ENCODE results near the gene ATXN7. TPM values are rescaled to one million over a fixed set of nuclear protein-coding genes. Genes with fewer than 3 reads are reported as not detected.
A peak's percentile ranks its signal among the peaks of the same experiment; 100 is the strongest.

The ATXN7 gene
- total RNA-seq, 1 donor from 2014 or later: 33.0 TPM

DNA sequence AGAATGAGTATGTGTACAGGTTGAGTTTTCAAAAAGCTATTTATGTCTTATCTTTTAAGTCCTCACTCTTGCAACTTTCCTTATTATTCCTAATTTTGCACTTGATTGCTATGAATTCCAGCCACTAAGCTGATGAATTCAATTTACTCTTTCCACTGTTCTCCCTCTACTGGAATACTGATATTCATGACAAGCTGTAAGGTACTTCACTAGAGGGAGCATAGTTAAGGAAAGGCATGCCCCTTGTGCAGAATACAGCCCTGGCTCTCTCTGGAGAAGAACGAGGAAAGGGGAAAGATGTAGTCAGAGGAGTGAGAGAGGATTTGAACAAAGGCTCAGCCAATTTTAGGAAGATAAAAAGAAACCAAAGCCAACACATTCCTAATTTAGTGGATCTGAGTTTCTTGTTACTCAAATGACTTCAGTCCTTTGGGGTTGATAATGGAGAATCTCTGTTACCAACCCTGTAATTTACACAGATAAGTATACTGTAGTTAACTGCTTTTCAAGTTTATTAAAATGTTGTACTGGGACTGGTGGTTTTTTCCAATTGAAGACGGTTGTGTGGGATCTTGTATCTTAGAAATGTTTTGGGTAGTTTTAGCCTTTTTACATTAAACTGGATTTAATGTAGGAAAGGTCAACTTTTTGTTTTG, 44.5 kb downstream of the ATXN7 start:
- DNase-seq (ENCODE audit: low spot score): no peak

DNA sequence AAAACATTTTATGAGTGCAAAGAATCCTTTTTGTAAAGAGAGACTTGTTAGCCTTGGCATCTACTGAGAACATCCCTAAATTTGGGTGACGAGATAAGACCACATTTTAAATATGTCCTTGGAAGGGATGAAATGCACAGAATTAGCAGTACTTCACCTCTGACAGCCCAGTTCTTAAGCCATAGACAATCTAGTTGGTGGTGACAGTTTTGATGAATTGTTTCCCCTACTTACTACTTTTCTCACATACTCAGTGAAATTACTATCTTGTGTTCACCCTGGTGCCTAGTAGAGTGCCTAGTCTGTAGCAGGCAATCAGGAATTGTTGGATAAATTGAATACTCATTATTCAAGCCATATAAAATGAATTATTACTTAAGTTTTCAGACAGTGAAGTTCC, 45.1 kb downstream of the ATXN7 start:
- no peak for DNase-seq (ENCODE audit: low spot score)

DNA sequence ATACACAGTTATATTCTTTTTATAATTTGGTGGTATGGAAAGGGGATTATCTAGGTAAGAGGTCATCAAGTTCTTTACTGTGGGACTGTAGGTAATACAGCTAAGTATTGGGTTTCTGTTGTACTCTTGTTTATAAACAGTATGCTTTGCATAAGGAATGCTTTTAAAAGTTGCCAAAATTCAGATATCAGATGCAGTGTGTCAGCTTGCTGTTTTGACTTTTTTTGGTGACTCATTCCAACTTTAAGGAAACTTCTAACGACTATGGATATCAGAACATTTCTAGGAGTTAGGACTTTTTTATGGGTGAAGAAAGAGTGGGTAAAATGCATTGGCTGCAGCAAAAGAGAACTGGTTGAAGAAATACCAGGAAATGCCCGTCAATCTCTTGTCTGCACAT, 45.8 kb downstream of the ATXN7 start:
- DNase-seq (ENCODE audit: low spot score): no peak

DNA sequence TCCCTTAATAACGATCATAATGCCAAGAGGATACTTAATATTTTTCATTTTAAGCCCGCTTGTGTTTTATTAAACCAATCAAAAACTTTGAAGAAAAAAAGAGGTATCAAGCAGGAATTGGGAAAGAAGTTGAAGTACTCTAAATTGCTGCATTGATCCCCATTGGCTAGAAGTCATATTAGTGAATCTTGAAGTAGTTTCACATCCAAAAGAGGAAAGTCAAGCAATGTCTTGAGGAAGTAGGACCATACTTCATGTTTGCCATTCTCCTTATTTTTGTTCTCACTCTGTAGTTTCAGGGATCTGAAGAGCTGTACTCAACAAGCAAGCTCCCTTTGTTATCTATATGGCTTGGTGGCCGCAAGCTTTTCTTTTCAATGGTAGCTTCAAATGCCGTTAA, 46.3 kb downstream of the ATXN7 start:
- no peak for DNase-seq (ENCODE audit: low spot score)

DNA sequence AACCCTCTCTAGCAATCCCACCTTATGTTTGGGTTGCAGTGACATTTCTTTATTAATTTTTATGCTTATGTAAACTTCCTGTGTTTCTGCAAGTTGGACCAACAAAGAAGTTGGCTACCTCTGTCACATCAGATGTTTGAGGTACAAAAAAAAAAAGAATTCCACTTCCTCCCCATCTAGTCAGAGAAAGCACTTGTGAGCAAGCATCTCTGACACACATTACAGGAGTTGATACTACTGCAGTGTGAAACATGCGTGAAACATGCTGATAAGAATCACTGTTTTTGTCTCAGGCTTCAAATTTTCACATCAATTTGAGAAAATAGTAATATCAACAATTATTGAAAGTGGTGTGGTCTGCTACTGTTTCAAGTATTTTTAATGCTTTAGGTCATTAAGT, 47.2 kb downstream of the ATXN7 start:
- no peak for DNase-seq (ENCODE audit: low spot score)

DNA sequence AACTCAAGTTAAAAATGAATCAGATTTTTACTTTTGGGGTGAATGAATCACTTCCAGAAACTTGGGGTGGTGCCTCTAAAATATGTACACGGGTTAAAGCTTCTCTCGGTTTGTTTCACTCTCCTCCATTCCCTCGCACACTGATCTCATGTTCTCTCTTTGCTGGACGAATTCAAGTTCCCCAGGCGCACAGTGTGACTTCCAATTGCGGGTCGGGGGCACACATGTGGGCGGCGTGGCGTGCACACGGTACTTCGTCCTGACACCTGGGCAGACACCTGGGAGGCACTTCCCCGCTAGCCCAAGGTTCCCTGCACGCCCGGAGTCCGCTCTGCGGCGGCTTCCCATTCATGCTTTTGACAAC, 47.8 kb downstream of the ATXN7 start:
- no peak for DNase-seq (ENCODE audit: low spot score)

DNA sequence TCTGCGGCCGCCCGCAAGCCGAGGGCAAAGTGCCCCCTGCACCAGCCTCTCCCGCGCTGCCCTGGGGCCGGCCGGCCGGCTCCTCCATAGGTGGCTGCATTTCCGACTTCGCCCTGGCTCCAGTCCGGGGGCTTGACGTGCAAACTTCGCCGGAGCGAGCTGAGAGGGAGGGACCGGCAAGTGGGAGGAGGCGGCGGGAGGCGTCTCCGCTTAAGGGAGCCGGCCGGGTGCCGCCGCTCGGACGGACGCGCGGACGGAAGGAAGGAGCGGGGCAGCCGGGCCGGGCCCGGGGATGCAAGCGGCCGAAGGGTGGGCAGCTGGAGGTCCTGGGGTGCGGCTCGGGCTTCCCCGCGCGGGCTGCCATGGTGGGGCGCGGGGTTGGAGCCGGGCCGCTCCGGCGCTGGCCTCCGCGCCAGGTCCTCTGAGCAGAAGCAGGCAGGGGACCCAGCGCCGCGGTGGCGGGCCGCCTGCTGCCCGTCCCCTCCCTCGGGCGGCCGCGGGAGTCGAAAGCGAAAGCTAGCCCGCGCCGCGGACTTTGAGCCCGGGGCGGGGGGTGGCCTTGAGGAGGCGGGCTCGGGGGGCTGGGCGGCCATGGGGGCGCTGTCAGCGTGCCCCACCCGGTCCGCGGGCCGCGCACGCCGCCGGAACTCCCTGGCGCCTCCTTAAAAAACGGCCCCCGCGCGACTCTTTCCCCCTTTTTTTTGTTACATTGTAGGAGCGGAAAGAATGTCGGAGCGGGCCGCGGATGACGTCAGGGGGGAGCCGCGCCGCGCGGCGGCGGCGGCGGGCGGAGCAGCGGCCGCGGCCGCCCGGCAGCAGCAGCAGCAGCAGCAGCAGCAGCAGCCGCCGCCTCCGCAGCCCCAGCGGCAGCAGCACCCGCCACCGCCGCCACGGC, 48.5 kb downstream of the ATXN7 start, which contains the start of gene SCAANT1:
Gene SCAANT1, minus strand, starts transcription at position 511 of the 895 bp plus-strand sequence.
- peak; percentile 91 for DNase-seq (ENCODE audit: low spot score)

DNA sequence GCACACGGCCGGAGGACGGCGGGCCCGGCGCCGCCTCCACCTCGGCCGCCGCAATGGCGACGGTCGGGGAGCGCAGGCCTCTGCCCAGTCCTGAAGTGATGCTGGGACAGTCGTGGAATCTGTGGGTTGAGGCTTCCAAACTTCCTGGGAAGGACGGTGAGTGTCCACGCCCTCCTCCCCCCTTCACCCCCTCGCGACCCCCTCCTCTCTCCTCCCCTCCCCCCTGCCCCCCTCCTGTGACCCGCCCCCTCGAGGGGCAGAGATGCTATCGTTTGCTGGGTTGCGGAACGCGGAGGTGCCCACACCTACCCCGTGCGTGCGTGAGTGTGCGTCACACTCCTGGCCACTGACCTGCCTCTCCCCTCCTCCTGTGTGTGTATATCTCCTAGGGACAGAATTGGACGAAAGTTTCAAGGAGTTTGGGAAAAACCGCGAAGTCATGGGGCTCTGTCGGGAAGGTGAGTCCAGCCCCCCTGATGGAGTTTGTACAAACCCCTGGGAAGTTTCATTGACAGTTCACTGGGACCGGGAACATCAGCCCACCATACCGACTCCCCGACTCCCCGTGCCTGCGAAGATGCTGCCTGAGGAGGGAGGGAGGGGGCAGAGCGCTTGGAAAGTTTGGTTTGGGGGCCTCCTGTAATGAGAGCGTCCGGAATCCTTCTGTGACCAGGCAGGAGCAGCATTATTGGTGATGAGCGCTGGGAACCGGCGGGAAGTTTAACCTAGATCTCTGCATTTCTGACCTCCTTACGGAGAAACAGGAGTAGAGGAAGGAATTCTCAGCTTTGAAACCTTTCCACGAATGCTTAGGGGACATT, 49.3 kb downstream of the ATXN7 start:
- DNase-seq (ENCODE audit: low spot score): peak; percentile 42

DNA sequence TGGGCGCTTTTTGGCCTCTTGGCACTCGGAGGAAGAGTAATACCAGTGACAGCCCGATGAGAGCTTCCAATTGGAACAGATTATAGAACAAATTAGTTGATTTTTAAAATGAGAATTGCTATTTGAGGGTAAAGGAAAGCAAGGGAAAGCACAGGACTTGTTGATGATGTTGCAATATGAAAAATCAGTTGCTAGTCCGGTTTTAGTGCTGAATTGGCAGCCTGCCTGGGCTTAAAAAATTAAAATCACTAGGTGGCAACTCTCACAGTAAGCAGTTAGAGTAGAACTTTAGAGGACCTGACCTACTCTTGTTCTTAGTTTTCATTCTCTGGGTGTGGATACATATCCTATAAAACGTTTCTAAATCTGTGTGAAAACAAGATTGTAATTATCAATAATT, 50.6 kb downstream of the ATXN7 start:
- DNase-seq (ENCODE audit: low spot score): peak; percentile 61

DNA sequence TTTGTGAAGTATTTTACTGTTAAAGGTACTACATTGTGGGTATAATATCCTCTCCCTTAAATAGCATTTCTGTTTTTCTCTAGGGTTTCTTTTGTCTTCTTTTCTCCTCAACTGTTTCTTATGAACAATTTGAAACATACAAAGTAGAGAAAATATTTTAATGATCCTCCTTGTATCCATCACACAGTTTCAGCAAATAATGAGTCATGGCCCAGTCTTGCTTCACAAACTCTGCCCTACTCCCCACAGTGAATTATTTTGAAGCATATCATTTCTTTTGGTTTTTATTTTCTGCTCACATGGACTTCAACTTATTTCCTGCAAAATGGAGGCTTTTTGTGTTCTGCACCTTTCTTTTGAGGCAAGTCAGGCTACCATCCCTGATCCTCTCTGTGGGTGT, 54.7 kb downstream of the ATXN7 start:
- DNase-seq (ENCODE audit: low spot score): no peak

DNA sequence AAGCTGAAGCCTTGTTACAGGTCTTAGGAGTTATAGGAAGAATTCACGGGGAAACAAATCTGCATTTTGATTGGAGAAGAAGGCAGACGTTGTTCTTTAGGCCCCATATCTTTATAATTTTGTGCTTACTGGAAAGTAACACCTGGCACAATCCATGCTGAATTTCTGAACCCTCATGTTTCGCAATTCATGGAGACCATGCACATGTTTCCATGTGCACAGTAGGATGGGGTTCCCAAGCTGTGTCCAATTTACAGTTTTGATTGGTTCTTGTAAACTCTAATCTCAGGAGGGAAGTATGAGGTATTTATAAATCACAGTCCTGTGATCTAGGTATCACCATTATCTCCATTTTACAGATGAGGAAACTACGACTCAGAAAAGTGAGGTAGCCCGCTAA, 56.3 kb downstream of the ATXN7 start:
- no peak for DNase-seq (ENCODE audit: low spot score)

DNA sequence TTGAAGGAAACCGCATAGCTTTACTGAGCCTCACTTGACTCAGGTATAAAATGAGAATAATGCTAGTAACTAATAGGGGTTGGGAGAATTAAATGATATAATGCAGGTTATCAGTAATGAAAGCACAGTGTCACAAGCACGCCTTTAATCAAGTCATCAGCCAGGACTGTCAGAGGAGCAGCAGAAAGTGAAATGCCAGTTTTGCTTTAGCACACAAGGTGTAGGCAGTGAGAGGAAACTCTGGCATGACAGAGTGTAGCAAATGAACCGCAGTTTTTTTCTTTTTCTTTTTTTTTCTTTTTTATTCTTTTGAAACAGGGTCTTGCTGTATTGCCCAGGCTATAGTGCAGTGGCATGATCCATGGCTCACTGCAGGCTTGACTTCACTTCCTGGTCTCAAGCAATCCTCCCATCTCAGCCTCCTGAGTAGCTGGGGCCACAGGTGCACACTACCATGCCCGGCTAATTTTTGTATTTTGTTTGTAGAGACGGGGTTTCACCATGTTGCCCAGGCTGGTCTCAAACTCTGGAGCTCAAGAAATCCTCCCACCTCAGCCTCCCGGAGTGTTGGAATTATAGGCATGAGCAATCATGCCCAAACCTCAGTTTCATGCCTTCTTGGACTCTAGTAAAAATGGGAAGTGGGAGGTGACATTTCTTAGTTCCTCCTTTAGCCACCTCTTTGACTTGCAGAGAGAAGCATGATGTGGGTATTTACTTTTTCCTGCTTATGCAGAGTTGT, 58.2 kb downstream of the ATXN7 start:
- no peak for DNase-seq (ENCODE audit: low spot score)

DNA sequence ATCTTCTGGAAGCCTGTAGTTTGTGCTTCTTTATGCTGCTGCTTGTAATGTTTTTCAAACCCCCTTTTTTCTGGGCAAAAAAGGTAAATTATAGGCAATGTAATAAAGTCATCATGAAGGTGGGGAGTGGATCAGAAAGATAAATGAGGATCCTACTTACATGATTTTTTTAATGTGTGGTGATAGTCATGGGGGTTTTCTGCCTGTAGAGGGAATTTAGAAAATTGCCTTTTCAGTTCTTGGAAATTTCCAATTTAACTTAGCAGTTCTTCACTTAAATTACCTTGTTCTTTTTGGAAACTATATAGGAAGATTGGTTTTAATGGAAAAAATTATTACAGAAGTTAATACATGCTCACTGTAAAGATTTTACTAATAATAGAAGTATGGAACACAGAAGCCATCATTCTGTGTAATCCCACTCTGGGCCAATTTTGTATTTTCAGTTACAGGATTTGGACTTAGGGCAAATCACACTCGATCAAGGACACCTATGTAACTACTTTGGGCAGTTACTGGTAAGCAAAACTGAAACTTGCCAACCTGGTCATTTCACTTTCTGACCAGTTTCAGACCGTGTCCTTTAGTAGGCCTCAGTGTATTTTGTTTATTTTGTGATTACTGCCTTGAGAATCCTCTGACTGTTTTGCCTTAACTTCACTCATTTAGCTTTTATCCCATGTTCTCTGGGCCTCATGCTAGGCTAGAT, 59.0 kb downstream of the ATXN7 start:
- DNase-seq (ENCODE audit: low spot score): no peak

DNA sequence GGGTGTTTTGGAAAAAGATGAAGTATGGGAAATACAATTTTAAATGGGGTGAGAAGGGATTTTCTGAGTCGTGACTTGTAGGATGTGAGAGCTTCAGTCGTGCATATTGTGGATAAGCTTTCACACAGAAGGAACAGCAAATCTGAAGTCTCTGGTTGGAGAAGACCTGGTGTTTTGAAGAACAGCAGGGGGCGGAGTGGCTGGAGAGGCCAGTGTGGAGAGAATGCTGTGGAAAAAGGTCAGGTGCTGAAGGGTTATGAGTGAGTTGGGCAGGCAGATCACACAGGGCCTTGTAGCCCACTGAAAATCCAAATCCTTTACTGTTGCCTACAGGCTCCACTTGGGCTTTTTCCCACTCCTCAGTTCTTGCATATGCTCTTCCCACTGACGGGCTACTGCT, 62.6 kb downstream of the ATXN7 start:
- DNase-seq (ENCODE audit: low spot score): no peak

DNA sequence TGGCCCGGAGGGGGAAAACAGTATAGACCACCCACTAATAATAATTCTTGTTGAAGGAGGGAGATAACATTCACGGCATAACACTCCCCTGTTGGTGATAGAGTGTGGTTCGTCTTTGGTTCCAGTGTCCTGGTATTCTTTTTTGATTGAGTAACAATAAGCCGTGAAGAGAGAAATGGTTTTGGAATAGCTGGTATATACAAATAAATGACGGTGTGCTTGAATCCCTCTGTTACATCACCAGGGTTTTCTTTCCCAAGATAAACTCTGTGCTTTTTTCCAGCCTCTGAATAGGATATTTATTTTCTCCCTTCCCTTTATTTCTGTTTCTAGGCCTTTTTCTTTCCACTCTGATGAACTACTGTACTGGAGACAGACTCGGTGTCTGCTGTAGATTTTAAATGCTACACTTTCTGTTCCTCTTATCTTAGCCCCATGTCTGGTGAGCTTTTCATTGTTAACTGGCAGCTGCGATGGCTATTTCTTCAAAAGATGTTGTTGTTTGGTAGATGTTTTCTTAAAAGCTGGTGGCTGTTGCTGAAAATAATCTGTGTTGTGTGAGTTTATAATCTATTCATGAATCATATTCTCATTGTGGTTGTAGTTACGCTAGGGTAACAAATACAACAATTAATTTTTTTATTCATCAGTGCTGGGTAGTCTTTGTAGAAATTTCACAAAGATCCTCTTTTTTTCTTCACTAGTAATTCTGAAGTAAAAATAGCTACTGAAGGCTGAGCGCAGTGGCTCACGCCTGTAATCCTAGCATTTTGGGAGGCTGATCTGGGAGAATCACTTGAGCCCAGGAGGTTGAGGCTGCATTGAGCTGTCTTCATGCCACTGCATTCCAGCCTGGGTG, 64.0 kb downstream of the ATXN7 start:
- no peak for DNase-seq (ENCODE audit: low spot score)

DNA sequence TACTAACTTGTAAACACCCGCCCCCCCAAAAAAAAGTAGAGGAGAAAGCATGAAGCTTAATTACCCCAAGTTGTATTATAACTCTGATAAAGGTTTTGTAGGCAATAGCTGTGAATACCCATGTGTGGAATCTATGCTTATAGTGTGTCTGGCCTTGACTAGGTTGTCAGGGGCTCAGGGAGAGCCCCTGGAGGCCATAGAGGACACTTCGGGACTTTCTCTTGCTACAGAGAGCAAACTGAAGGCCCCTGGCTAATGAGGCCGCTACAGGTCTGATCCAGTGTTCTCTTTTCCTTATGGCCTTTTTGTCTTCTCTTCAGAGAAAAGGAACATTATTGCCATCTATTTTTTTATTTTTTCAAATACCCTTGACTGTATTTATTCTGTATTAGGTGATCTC, 67.6 kb downstream of the ATXN7 start:
- no peak for DNase-seq (ENCODE audit: low spot score)

DNA sequence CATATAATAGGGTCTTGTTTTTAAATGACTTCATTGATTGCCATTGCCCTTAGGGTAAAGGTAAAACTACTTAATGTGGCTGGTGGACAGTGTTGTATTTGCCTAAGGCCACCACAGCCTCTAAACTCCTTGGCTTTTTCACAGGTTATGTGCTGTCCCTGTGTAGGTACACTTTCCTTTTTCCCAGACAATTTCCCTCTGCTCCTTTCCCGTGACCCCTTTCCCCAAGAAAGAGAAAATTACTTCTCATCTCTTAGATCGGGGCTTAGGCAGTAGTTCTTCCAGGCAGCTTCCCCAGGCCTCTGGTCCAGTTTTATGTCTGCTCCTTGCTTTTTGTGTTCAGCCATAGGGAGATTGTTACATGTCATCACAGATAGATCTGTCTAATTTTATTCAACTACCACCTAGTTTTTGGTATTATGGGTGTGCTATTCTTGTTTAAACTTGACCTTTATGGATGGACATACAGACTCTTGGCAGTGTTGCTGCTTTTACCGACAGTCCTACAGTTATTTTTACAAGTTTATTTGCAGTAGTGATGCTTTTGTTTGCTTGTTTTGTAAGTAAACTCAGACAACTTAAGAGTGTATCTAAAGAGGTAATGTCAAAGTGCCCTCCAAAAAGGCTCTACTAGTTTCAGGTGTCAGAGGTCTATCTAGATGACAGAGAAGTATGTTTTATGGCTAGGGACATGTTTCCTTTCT, 69.0 kb downstream of the ATXN7 start:
- no peak for DNase-seq (ENCODE audit: low spot score)

DNA sequence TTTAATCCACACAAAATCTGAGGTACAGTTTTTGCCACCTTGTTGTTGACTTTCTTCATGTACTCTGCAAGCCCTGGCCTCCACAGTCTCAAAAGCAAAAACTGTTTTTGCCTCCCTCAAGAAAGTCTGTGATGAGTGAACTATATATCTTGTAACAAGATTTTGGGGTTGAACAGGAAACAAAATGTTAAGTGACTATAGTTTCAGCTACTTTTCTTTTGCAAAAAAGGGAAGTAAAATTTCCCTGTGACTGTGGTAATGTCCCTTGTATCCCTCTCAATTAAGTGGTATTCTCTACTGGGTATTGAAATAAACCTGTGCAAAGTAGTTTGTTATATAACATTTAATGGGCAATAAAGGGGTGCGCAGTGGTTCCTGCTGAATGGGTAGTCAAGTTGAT, 69.8 kb downstream of the ATXN7 start:
- no peak for DNase-seq (ENCODE audit: low spot score)

DNA sequence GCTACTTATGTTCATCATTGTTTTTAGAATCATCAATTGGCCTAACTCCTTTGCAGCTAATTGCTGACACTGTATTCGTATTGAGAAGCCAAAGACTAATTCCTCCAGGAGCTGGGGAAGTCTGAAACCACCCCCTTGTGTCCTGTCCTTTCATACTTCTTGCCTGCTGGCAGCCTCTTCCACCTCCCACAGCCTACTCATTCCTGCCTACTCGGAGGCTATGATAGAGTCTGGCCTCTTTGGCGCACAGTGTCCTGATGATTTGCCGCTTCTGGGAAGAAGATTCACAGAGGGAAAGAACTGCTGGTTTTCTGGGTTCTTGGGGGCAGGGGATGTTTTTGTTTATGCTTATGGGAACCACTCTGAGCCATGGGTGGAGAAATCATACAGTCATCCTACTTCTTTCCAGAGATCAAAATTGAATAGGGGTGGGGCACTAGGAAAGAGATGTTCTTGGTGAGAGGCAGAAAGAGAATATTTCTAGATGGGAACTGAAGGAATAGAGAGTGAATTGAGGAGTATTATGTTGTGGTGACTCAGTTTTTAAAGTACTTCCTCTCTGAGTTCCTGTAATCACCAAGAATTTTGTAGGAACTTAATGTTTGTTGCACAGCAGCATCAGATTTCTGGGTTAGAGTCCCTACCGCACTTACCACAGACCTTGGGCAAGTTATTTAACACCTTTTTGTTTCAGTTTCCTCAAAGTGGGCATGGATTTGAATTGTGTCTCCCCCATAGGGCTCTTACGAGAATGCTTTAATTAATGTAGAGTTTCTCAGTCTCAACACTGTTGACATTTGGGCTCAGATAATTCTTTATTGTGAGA, 70.6 kb downstream of the ATXN7 start:
- DNase-seq (ENCODE audit: low spot score): no peak
